ENCODE results near the gene PLCB1.
"Not testable (repeated sequence)": the region's sequence is repeated elsewhere in the genome, so short reads cannot be mapped to it uniquely, and the experiment has no call there.

PLCB1 gene

GRCh38 chr20:8156235-8157079, 24.4 kb downstream of the PLCB1 start:
- FAIRE-seq = peak; percentile 96

- FAIRE-seq = not testable (repeated sequence)
Observed at GRCh38 chr20:8159217-8159616, 27.2 kb downstream of the PLCB1 start.

GRCh38 chr20:8161264-8162071, 29.4 kb downstream of the PLCB1 start:
- no peak for FAIRE-seq

GRCh38 chr20:8162610-8163009, 30.5 kb downstream of the PLCB1 start:
- FAIRE-seq = no peak

GRCh38 chr20:8163543-8163942, 31.5 kb downstream of the PLCB1 start:
- no peak for FAIRE-seq

- FAIRE-seq = no peak
Observed at GRCh38 chr20:8166730-8167129, 34.7 kb downstream of the PLCB1 start.

GRCh38 chr20:8168785-8169288, 36.8 kb downstream of the PLCB1 start:
- FAIRE-seq = no peak

GRCh38 chr20:8170921-8171320, 38.9 kb downstream of the PLCB1 start:
- peak; percentile 17 for FAIRE-seq

- no peak for FAIRE-seq
Observed at GRCh38 chr20:8172191-8172590, 40.1 kb downstream of the PLCB1 start.

GRCh38 chr20:8175741-8176675, 43.9 kb downstream of the PLCB1 start:
- FAIRE-seq = no peak

- FAIRE-seq = no peak
Observed at GRCh38 chr20:8183526-8183925, 51.5 kb downstream of the PLCB1 start.

- no peak for FAIRE-seq
Observed at GRCh38 chr20:8187740-8188139, 55.7 kb downstream of the PLCB1 start.

GRCh38 chr20:8190043-8190880, 58.2 kb downstream of the PLCB1 start:
- peak; percentile 95 for FAIRE-seq

- FAIRE-seq = no peak
Observed at GRCh38 chr20:8194721-8195120, 62.7 kb downstream of the PLCB1 start.

GRCh38 chr20:8196096-8196495, 64.0 kb downstream of the PLCB1 start:
- no peak for FAIRE-seq

GRCh38 chr20:8200220-8200619, 68.2 kb downstream of the PLCB1 start:
- FAIRE-seq = peak; percentile 86

GRCh38 chr20:8203366-8203765, 71.3 kb downstream of the PLCB1 start:
- FAIRE-seq = no peak

- FAIRE-seq = no peak
Observed at GRCh38 chr20:8205996-8206395, 73.9 kb downstream of the PLCB1 start.

GRCh38 chr20:8208226-8208625, 76.2 kb downstream of the PLCB1 start:
- no peak for FAIRE-seq

GRCh38 chr20:8209061-8209460, 77.0 kb downstream of the PLCB1 start:
- FAIRE-seq = no peak

- no peak for FAIRE-seq
Observed at GRCh38 chr20:8210749-8211148, 78.7 kb downstream of the PLCB1 start.

- no peak for FAIRE-seq
Observed at GRCh38 chr20:8212286-8212685, 80.2 kb downstream of the PLCB1 start.
